SK-N-MC (cell line): Measurements from ENCODE around the gene HDAC1.

Source experiments
- EZH2 ChIP-seq: fragments of 200-600 bp; sonication (generic); IDR thresholded peaks from one replicate; pipeline ENCODE4 v1.6.1; 2017; ENCODE audit warnings: antibody characterized with exemption
- POLR2AphosphoS5 ChIP-seq: IDR thresholded peaks from 2 replicates; pipeline ENCODE4 v1.6.1; 2012; ENCODE audit warnings: mild to moderate bottlenecking, low read depth, low read length, borderline replicate concordance

DNA sequence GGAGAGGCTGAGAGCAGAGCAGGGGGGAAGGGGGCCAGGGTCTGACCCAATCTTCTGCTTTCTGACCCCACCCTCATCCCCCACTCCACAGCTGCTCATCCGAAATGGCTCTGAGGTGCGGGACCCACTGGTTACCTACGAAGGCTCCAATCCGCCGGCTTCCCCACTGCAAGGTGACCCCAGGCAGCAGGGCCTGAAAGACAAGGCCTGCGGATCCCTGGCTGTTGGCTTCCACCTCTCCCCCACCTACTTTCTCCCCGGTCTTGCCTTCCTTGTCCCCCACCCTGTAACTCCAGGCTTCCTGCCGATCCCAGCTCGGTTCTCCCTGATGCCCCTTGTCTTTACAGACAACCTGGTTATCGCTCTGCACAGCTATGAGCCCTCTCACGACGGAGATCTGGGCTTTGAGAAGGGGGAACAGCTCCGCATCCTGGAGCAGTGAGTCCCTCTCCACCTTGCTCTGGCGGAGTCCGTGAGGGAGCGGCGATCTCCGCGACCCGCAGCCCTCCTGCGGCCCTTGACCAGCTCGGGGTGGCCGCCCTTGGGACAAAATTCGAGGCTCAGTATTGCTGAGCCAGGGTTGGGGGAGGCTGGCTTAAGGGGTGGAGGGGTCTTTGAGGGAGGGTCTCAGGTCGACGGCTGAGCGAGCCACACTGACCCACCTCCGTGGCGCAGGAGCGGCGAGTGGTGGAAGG lies 17.1 kb upstream of the HDAC1 start:
- TF ChIP-seq EZH2 (no peak), POLR2AphosphoS5 (no peak)
